GM12872 (cell line): ENCODE data around the gene SDHB.

ENCODE experiments used
- CTCF ChIP-seq: IDR thresholded peaks from 3 replicates; pipeline ENCODE4 v1.5.1; 2011; ENCODE audit warnings: low read depth, mild to moderate bottlenecking, low read length, moderate library complexity; ENCODE audit not compliant: insufficient read depth

The SDHB gene

GRCh38 chr1:16992102-16992501, 61.7 kb downstream of the SDHB start:
- no peak for TF ChIP-seq CTCF

- no peak for TF ChIP-seq CTCF
Observed at GRCh38 chr1:16991571-16991970, 62.3 kb downstream of the SDHB start.

GRCh38 chr1:16989676-16990391, 64.0 kb downstream of the SDHB start:
- no peak for TF ChIP-seq CTCF

- no peak for TF ChIP-seq CTCF
Observed at GRCh38 chr1:16988210-16988609, 65.6 kb downstream of the SDHB start.

- TF ChIP-seq CTCF = peak; percentile 54
Observed at GRCh38 chr1:16986962-16987361, 66.9 kb downstream of the SDHB start.

GRCh38 chr1:16986560-16986959, 67.3 kb downstream of the SDHB start:
- TF ChIP-seq CTCF = no peak

GRCh38 chr1:16986113-16986512, 67.7 kb downstream of the SDHB start:
- no peak for TF ChIP-seq CTCF
